ENCODE measurements around the gene CHP1.
"Not testable (repeated sequence)": the region's sequence is repeated elsewhere in the genome, so short reads cannot be mapped to it uniquely, and the experiment has no call there.

The CHP1 gene

GRCh38 chr15:41286665-41287333 is 55.7 kb downstream of the CHP1 start:
- POLR2A ChIA-PET, result no interaction called here
- no peak overlapping the region for H3K4me3 ChIP-seq (ENCODE audit: low read depth, low read length)
- DNase-seq (ENCODE audit: low read depth, low spot score), result no peak
- CTCF ChIA-PET, result interaction anchor here (1.4 kb wide), 1 partner anchor 46 kb away, joined by 10 read pairs; the partner anchor contains the start of genes NUSAP1 and OIP5
- no peak for TF ChIP-seq CTCF (IDR thresholded peaks at IDR 0.05; ENCODE audit: insufficient read depth, low read length, missing control alignments)

GRCh38 chr15:41288464-41288863 is 57.4 kb downstream of the CHP1 start:
- DNase-seq (ENCODE audit: low read depth, low spot score), result no peak
- CTCF ChIA-PET, result interaction anchor here (1.3 kb wide), 1 partner anchor 43 kb away, joined by 4 read pairs; no protein-coding TSS in a partner anchor
- H3K4me3 ChIP-seq (ENCODE audit: low read depth, low read length), result no peak overlapping the region
- POLR2A ChIA-PET, result no interaction called here
- no peak for TF ChIP-seq CTCF (IDR thresholded peaks at IDR 0.05; ENCODE audit: insufficient read depth, low read length, missing control alignments)

- ChIA-PET CTCF (no interaction called here), POLR2A (interaction anchor here (0.6 kb wide), 1 partner anchor 30 kb away, joined by 4 read pairs; no protein-coding TSS in a partner anchor)
- no peak for TF ChIP-seq CTCF (IDR thresholded peaks at IDR 0.05; ENCODE audit: insufficient read depth, low read length, missing control alignments)
- DNase-seq (ENCODE audit: low read depth, low spot score), result no peak
- no peak overlapping the region for H3K4me3 ChIP-seq (ENCODE audit: low read depth, low read length)
These were observed 58.9 kb downstream of the CHP1 start for GRCh38 chr15:41289953-41290352.

- TF ChIP-seq CTCF (IDR thresholded peaks at IDR 0.05; ENCODE audit: insufficient read depth, low read length, missing control alignments), result no peak
- POLR2A ChIA-PET, result no interaction called here
- no peak overlapping the region for H3K4me3 ChIP-seq (ENCODE audit: low read depth, low read length)
- DNase-seq (ENCODE audit: low read depth, low spot score), result no peak
- CTCF ChIA-PET, result no interaction called here
These were observed 60.1 kb downstream of the CHP1 start for GRCh38 chr15:41291065-41291631.

GRCh38 chr15:41292521-41292920 is 61.5 kb downstream of the CHP1 start:
- no peak for TF ChIP-seq CTCF (IDR thresholded peaks at IDR 0.05; ENCODE audit: insufficient read depth, low read length, missing control alignments)
- POLR2A ChIA-PET, result no interaction called here
- no peak overlapping the region for H3K4me3 ChIP-seq (ENCODE audit: low read depth, low read length)
- DNase-seq (ENCODE audit: low read depth, low spot score), result no peak
- CTCF ChIA-PET, result no interaction called here

- H3K4me3 ChIP-seq (ENCODE audit: low read depth, low read length); DNase-seq (ENCODE audit: low read depth, low spot score); POLR2A ChIA-PET: not testable (repeated sequence)
- CTCF ChIA-PET, result interaction anchor here (0.6 kb wide), 1 partner anchor 325 kb away, joined by 4 read pairs; no protein-coding TSS in a partner anchor
These were observed 70.1 kb downstream of the CHP1 start for GRCh38 chr15:41301139-41301538.

GRCh38 chr15:41301587-41301986 is 70.5 kb downstream of the CHP1 start:
- ChIA-PET POLR2A (no interaction called here), CTCF (no interaction called here)
- no peak for DNase-seq (ENCODE audit: low read depth, low spot score)
- TF ChIP-seq CTCF (IDR thresholded peaks at IDR 0.05; ENCODE audit: insufficient read depth, low read length, missing control alignments), result no peak
- no peak overlapping the region for H3K4me3 ChIP-seq (ENCODE audit: low read depth, low read length)
